ENCODE data around the gene NXF1. TPM values are rescaled to one million over a fixed set of nuclear protein-coding genes. Genes with fewer than 3 reads are reported as not detected.

The NXF1 gene
- total and polyA plus RNA-seq, 2 of the 13 experiments (the other 11 are each of a cell fraction or from before 2014, with no cell fraction given) = 30.4 to 30.9 TPM

- TF ChIP-seq MTERF4 (CRISPR knock-in tag; IDR thresholded peaks at IDR 0.05) (no peak; the same call in 1 of the 2 replicates), ZNF543 (CRISPR knock-in tag; IDR thresholded peaks at IDR 0.05) (0 out of 2 replicates have a peak, but pooled peaks have one; percentile 48), ZNF652 (CRISPR knock-in tag; IDR thresholded peaks at IDR 0.05; ENCODE audit: borderline replicate concordance, low read depth) (no peak), ZNF740 (CRISPR knock-in tag; IDR thresholded peaks at IDR 0.05) (no peak), LCORL (IDR thresholded peaks at IDR 0.05) (no peak), LCORL (CRISPR knock-in tag; IDR thresholded peaks at IDR 0.05) (peak; percentile 77), ZNF552 (CRISPR knock-in tag; IDR thresholded peaks at IDR 0.05; ENCODE audit: borderline replicate concordance) (no peak; the same call in 1 of the 2 replicates), ARID3A (IDR thresholded peaks at IDR 0.05; ENCODE audit: low read depth, low read length) (no peak), HNRNPUL1 (IDR thresholded peaks at IDR 0.05; ENCODE audit: low read depth, low read length) (no peak), ZNF33B (CRISPR knock-in tag; IDR thresholded peaks at IDR 0.05) (peak; percentile 54; the same call in 1 of the 2 replicates), PATZ1 (CRISPR knock-in tag; IDR thresholded peaks at IDR 0.05) (peak; percentile 96), ZBTB4 (CRISPR knock-in tag; IDR thresholded peaks at IDR 0.05; ENCODE audit: borderline replicate concordance) (no peak), U2AF2 (IDR thresholded peaks at IDR 0.05; ENCODE audit: low read depth, low read length) (no peak), NFIC (IDR thresholded peaks at IDR 0.05; ENCODE audit: low read length) (no peak), TOPORS (CRISPR knock-in tag; IDR thresholded peaks at IDR 0.05) (peak; percentile 38; the same call in 1 of the 2 replicates), MAFK (conservative IDR thresholded peaks at IDR 0.05 in 1 of 2, IDR thresholded peaks at IDR 0.05 in 1 of 2; ENCODE audit: low read length in 2 of 2) (no peak), CBFB (CRISPR knock-in tag; IDR thresholded peaks at IDR 0.05) (peak; percentile 78), HOMEZ (CRISPR knock-in tag; IDR thresholded peaks at IDR 0.05; ENCODE audit: low read depth) (no peak), SRF (IDR thresholded peaks at IDR 0.05; ENCODE audit: low read depth, low read length) (no peak)
These were observed 13.6 kb downstream of the NXF1 start, which contains the start of gene TMEM223 (continued) for GRCh38 chr11:62791501-62792201.
